Measurements from ENCODE around the gene SV2C. TPM values are rescaled to one million over a fixed set of nuclear protein-coding genes. Genes with fewer than 3 reads are reported as not detected.
"Not testable (repeated sequence)": the region's sequence is repeated elsewhere in the genome, so short reads cannot be mapped to it uniquely, and the experiment has no call there.

SV2C gene
- polyA plus RNA-seq, 1 donor = 0.08 TPM

DNA sequence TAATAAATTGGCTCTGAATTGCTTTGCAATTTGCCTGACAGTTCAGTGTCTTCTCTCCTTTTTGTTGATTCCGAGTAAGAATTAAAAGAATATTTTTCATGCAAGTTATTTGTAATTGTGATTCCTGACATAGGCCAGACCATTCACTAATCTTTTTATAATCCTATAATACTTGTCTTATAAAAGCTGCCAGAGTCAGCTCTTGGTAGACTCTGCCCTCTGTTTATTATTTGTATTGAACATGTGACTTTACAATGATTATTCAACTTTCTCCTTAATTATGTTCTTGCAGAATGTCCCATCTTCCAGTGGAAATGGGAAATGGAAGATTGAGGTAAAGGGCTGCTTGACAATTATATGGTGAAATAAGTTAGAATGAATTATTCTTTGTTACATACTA, 121.0 kb downstream of the SV2C start:
- DNase-seq (ENCODE audit: low read depth) = no peak

DNA sequence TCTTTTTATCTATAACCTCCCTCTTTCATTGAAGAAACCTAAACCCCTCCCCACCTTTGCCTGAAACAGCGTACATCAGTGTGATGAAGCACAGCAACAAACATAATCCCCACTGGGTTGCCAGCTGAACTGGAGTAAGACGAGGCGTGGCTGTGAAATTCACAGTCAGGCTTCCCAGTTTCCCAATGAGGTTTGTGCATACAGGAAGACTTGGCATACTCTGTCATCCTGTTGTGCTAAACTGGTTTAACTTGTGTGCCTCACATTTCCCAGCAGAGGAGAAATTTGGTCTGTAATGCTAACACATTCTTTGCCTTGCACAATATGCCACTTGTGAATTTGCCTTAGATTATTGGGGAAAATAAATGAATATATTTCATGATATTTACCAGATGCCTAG, 121.5 kb downstream of the SV2C start:
- DNase-seq (ENCODE audit: low read depth) = no peak

DNA sequence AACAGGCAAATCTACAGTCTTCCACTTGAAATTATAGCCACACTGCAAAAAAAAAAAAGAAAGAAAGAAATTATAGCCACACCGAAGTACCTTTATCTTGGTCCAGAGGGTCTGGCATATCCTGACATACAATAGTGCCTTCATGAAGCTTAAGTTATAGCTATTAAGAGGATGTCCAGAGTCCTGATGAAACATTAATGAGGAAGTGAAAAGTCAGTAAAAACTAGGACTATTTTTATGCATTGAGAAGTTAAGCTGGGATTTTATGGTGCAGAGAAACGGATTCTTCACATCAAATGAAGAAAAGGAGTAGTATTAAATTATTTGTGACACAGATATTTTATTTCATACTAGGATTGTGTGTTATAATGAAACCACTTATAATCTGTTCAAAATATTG, 123.9 kb downstream of the SV2C start:
- DNase-seq (ENCODE audit: low read depth) = no peak

DNA sequence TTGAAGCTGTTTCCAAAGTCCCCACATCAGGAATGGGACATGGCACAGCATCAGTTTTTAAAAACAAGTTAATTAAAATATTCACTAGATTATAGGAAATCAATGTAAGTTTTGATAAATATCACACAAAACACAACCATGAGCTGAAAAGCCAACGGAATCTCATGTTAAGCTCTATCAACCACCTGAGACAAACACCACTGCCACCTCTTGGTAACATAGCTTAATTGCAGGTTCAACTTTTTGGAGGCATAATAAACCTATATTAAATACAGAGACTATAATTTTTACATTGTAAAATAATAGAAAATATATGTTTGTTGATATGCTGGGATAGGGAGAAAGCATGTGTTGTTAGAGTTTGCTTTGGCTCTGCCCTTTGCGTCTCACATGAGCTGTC, 126.1 kb downstream of the SV2C start:
- DNase-seq (ENCODE audit: low read depth) = no peak

DNA sequence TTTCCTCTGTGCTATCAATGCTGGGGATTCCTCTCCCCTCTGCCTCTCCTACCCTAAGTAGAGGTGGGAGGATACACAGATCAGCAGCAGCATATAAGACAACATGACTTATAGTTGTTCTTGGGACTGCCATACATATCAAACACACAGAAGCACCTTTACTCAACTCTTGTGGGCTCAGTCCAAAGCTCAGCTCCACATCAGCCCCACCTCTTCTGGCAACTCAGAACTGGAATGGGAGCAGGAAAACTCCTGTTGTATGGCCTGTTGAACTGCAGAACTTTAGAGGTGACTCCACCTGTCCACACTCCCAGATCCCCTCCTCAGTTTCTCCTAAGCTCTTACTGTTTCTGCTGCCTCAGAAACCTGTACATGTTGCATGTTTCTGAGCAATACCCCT, 127.8 kb downstream of the SV2C start:
- DNase-seq (ENCODE audit: low read depth) = no peak

DNA sequence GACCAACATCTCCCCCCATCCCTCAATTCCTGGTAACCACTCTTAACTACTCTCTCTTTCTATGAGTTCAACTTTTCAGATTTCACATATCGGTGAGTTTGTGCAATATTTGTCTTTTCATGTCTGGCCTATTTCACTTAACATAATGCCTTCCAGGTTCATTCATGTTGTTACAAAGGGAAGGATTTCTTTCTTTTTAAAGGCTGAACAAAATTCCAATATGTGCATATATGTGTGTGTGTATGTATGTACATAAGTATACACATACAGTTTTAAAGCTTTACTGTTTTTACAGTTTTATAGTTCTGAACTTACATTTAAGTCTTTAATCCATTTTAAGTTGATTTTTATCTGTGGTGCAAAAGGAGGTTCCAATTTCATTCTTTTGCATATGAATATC, 130.7 kb downstream of the SV2C start:
- DNase-seq (ENCODE audit: low read depth) = no peak

DNA sequence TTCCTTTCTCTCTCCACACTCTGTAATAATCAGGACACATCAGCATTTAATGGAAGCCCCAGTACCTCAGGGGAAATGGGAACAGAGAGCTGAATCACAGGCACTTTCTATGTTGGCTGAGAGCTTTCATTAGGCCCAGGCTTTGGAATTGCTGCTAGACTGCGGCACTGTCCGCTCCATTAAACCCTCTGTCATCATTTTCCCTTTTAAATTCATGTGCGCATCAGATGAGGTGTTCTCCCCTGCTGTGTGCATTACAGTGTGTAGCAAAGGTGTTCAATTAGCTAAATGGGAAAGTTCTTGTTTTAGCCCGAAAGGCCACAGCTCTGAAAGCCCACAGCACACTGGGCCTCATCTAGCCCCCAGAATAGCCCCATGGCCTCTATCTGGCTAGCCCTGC, 133.6 kb downstream of the SV2C start:
- no peak for DNase-seq (ENCODE audit: low read depth)

DNA sequence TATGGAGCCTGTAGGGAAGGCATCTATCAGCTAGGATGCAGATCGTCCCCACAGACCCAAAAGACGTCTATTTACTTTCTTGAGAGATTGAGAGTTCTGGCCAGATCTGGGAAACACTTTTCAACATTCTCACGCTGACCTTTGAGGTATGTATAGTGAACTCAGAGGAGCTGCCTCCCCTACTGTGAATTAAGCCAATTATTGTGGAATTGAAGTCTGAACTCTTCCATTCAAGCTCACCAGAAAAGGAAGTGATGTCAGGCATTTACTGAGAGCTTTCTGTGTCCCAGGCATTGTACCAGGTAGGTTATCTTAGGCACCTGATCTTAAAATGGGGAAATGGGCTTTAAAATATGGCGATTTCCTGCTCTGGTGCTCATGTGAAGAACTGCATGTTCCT, 136.5 kb downstream of the SV2C start:
- DNase-seq (ENCODE audit: low read depth) = no peak

DNA sequence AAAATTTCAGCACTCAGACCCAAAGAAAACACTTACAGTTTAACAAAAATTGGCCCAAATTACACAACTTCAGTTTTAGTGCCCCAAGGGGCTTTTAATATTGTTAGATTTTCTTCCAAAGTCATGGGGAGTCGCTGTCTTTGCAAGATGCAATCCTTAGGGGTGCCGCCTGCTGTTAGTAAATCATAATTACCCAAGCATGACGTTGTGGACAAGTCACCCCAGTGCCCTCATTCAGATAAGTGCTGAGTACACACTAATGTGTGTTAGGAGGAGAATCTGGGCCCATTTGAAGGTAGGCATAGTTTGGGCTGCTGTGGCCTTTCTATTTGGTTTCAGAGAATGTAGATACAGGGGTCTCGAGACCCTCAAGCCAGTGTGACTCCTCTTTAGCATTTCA, 138.1 kb downstream of the SV2C start:
- DNase-seq (ENCODE audit: low read depth) = no peak

DNA sequence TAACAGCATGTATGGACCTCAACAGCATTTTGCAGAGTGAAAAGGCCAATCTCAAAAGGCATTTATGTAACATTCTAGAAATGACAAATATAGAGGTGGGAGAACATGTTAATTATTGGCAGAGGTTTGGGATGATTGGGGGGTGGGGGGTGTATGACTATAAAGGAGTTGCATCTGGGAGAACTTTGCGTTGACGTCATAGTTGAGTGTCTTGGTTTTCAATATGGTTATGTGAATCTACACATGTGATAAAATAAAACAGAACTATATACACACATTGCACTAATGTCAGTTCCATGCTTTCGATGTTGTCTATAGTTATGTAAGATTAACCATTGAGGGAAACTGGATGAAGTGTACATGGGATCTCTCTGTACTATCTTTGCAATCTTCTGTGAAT, 139.1 kb downstream of the SV2C start:
- DNase-seq (ENCODE audit: low read depth) = no peak

DNA sequence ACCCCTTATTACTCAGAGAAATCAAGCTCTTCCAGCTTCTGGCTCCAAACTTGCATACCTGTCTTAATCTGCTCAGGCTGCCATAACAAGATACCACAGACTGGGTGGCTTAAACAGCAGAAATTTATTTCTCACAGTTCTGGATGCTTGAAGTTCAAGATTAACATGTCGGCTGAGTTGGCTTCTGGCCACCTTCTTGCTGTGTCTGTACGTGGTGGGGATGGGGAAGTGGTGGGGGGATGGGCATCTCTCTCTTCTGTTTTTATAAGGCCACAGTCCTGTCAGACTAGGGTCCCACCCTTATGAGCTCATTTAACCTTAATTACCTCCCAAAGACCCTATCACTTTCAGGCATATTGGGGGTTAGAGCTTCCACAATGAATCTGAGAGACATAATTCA, 140.5 kb downstream of the SV2C start:
- no peak for DNase-seq (ENCODE audit: low read depth)

DNA sequence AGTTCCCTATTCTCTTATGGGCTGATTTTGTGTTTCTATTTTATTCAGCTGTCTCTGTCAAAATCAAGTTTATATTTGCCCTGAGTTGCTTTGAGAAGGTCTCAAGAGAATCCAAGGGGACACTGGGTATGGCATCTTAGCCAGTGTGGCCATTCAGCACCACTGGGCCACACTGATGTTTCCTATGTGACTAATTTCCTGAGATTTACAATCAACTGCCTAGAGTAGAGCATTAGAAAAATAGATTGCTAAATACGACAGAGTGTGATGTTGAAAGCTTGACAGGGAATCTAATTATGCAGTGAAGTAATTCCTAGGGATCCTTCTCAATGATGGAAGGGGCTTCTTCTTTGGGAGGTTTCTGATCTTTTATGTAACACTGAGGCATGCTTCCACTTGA, 141.7 kb downstream of the SV2C start:
- DNase-seq (ENCODE audit: low read depth) = no peak

DNA sequence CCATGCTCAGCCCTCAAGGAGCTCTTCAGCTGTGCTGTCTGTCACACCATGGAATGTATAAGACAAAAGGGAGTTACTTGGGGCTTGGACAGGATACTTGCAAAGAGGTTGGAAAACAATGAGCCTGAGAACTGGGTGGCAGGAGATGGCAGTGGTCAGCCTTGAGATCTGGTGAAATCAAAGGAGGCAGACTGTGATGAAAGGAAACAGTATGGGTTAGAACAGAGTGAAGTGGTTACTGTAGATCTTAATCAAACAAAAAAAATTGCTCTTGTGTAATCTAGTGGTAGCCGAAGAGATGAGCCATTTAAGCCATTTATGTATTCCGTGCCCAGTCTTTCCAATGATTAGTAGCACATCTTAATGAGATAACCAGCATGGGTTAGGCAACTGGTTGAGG, 142.2 kb downstream of the SV2C start:
- DNase-seq (ENCODE audit: low read depth) = no peak

DNA sequence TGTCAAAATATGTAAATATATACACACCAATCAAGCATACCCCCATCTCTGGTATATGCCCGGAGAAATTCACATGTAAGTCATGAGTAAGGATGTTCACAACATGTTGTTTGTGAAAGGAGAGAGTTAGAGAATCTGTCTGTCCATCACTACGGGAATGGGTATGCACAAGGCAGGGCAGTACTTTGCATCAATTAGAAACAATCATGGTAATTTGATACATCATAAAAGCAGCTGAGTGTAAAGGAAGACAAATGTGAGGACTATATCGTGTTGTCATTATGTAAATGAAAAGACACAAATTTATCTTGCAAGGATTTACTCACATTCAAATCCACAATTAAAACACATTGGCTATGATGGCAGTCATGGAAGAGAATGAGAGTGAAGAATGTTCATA, 146.7 kb downstream of the SV2C start:
- DNase-seq (ENCODE audit: low read depth) = no peak

DNA sequence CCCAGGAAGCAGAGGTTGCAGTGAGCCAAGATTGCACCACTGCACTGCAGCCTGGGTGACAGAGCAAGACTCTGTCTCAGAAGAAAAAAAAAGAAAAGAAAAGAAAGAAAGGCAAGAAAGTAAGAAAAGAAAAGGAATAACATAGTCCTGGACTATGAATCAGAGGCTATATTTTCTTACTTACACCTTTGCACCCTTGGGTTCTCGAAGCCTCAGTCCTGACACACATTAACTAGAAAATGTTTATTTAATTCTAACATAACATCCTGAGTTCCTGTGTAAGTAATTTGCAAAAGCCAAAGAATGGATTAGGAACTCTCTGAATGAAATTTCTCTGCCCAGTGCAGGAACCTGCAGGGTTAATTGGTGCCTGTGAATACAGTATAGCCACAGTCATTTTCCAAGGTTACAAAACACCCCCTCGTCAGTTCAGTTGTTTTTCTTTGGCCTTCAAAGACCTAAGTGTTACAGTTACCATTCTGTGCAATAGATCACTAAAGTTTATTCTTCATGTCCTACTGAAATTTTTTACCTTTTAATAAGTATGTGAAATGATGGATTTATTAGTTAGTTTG, 147.6 kb downstream of the SV2C start:
- DNase-seq (ENCODE audit: low read depth) = no peak

DNA sequence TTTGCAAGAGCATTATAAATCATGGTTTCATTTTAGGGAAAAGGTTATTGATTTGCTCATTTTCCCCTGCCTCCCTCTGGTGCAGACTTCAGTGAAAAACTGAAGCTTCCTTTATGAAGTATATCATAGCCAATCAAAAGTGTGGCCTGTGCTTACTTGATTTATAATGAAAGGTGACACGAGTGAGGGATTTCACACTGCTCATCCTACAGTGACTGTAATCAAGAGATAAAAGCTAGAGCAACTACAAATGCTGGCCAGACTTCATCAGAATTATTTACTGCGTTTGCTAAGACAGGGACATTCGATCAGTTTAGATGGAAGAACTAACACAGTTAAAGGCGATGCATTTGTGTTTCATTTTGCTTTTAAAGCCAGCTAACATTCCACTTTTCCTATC, 151.5 kb downstream of the SV2C start:
- no peak for DNase-seq (ENCODE audit: low read depth)

DNA sequence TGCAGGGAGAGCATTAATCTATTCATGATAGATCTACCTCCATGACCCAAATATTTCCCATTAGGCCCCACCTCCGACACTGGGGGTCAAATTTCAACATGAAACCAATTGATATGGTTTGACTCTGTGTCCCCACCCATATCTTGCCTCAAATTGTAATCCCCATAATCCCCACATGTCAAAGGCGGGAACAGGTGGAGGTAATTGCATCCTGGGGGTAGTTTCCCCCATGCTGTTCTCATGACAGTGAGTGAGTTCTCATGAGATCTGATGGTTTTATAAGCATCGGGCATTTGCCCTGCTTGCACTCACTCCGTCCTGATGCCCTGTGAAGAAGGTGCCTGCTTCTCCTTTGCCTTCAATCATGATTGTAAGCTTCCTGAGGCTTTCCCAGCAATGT, 153.5 kb downstream of the SV2C start:
- no peak for DNase-seq (ENCODE audit: low read depth)

DNA sequence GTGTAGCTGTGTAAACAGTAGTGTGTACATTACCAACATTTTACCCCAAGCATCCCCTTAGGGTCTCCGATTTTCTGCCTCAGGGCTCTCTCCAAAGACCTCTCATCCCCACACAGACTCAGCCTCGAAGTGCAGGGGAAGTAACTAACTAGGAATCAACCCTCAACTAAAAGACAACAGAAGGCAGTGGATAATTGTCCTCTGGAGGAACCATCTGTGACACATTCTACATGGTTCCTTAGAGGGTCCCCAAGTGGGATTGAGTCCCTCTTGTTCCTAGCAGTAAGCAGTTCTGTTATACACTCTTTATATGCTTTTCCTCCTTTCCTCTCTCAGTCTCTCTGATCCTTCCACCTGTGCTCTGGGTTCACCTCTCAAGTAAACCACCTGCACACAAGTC, 157.2 kb downstream of the SV2C start:
- DNase-seq (ENCODE audit: low read depth) = no peak

DNA sequence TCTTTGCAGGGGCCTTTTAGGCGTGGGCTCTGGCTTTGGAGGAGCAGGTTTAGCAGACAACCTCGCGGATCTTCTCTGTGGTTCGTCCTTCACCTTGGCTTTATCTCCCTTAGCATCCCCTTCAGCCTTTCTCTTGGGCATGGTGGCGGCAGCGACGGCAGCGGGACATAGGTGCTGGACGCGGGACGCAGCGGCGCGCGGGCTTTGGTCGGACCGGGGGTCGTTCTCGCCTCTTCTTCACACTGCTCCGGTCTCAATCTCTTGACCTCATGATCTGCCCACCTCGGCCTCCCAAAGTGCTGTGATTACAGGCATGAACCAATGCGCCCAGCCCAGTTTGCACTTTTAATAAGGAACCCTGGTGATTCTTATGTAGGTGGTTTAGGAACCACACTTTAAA, 159.0 kb downstream of the SV2C start:
- DNase-seq (ENCODE audit: low read depth) = not testable (repeated sequence)

DNA sequence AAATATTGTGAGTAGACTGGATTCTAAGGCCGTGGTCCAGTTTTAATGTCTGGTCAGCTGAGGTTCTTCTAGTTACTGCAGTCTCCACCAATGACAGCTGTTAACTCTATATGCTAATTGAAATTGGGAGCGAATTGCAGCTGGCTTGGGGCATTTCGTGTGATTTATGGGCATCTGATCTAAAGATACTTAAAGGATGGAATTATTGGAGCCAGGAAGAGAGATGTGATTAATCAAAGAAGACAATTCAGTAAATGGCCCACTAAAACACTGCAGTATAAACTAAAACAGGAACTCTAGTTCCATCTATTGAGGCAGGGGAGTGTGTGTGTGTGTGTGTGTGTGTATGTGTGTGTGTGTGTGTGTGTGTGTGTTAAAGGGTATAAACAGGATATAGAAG, 162.4 kb downstream of the SV2C start:
- no peak for DNase-seq (ENCODE audit: low read depth)

DNA sequence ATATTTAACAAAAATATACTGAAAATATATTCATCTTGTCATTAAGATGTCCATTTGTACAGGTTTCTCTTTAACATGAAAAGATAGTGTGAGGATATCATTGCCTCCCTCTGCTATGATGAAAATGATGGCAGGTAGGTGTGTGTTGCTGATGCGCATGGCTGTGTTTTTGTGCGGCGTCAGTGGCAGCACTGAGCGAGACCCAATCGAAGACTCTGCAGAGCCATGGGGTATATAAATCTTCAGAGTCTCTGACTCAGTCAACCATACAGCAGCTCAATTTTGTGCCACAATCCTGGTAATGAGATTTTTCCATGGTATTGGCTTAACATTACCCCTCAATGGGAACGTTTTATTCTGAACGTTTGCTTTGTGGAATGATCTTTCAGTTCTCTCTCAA, 166.4 kb downstream of the SV2C start:
- DNase-seq (ENCODE audit: low read depth) = no peak

DNA sequence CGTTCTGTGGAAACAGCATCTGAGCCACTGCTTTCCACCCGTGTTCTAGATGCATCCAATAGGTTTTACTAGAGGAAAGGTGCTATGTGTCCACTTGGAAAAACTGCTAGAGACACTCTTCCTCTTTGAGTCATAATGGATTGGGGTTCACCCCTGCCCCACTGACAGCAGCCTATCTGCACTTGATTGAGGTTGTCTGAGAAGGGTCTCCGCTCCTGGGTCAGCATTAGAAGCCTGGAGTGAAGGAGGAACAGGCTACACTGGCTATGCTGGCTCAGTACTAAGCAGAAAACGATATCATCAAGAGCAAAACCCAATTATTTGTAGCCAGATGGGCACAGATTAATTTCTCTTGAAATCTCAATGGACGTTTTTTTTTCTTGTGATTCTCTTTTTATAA, 167.3 kb downstream of the SV2C start:
- no peak for DNase-seq (ENCODE audit: low read depth)

DNA sequence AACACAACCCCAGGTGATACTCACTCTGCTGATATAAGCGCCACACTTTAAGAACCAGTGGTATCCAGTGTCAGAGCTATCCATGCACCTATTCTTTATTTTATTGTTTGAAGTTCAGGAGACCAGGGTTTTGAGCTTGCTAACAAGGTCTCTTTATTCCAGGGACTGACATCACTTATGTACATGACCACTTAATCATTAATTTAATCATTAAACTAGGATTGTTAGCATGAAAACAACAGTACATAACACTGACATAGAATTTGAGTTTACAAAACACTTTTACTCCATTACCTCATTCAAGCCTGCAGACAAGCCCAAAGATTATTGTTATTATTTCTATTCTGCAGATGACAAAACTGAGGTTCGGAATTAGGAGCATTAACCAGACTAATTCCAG, 168.5 kb downstream of the SV2C start:
- no peak for DNase-seq (ENCODE audit: low read depth)

DNA sequence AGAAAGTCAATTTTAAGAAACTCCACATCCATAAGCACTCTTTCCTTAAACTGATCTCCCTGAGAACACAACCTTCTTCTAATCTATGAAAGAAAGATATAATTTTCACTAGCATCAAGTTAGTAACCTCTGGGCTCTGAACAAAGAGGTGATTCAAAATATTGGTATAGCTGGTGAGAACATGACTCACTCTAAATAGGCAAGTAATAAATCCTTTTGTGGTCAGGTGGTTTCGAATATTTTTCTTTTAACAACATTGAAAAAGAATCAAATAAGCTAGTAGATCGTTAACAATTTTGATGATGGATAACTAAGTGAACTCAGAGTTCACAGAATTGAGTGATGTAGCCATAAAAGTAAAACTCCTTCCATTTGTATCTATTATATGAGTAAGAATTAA, 169.3 kb downstream of the SV2C start:
- no peak for DNase-seq (ENCODE audit: low read depth)

Measured in forelimb muscle (tissue), 1 donor.